Umbilical cord (tissue), 2 donors: ENCODE measurements around the gene VTA1. TPM values are rescaled to one million over a fixed set of nuclear protein-coding genes. Genes with fewer than 3 reads are reported as not detected.
"Not testable (repeated sequence)": the region's sequence is repeated elsewhere in the genome, so short reads cannot be mapped to it uniquely, and the experiment has no call there.

Source experiments
- DNase-seq: peaks from one replicate; pipeline ENCODE4 v3.0.0-alpha.2; 2015; ENCODE audit warnings: low spot score
- total RNA-seq: library from RNA; depleted of rRNA; stranded (reverse); fragments of >200 nt; gene quantifications from one replicate; pipeline ENCODE4 v1.2.3, GENCODE V29; 2014; ENCODE audit warnings: low replicate concordance; ENCODE audit not compliant: insufficient read depth

VTA1 gene
- total RNA-seq, 1 donor from 2014 or later = 35.9 TPM

GRCh38 chr6:142225552-142225951, 78.5 kb downstream of the VTA1 start:
- no peak for DNase-seq

GRCh38 chr6:142226731-142227130, 79.7 kb downstream of the VTA1 start:
- DNase-seq = no peak

- not testable (repeated sequence) for DNase-seq
Observed at GRCh38 chr6:142229518-142230270, 82.6 kb downstream of the VTA1 start.

GRCh38 chr6:142232206-142233044, 85.4 kb downstream of the VTA1 start:
- peak; percentile 47 for DNase-seq

- no peak for DNase-seq
Observed at GRCh38 chr6:142233945-142234682, 87.1 kb downstream of the VTA1 start.

GRCh38 chr6:142235272-142235671, 88.2 kb downstream of the VTA1 start:
- no peak for DNase-seq

- DNase-seq = no peak
Observed at GRCh38 chr6:142235791-142236190, 88.7 kb downstream of the VTA1 start.

GRCh38 chr6:142236691-142237090, 89.6 kb downstream of the VTA1 start:
- peak; percentile 46 for DNase-seq

- peak; percentile 91 for DNase-seq
Observed at GRCh38 chr6:142238881-142239280, 91.8 kb downstream of the VTA1 start.

- DNase-seq = peak; percentile 17
Observed at GRCh38 chr6:142240179-142240578, 93.1 kb downstream of the VTA1 start.

- no peak for DNase-seq
Observed at GRCh38 chr6:142241061-142241460, 94.0 kb downstream of the VTA1 start.

GRCh38 chr6:142242269-142242668, 95.2 kb downstream of the VTA1 start:
- no peak for DNase-seq

GRCh38 chr6:142246960-142247359, 99.9 kb downstream of the VTA1 start:
- no peak for DNase-seq

GRCh38 chr6:142249266-142249665, 102.2 kb downstream of the VTA1 start:
- DNase-seq = no peak

- no peak for DNase-seq
Observed at GRCh38 chr6:142251930-142252445, 104.9 kb downstream of the VTA1 start.

- no peak for DNase-seq
Observed at GRCh38 chr6:142254513-142254912, 107.5 kb downstream of the VTA1 start.

- no peak for DNase-seq
Observed at GRCh38 chr6:142255785-142256184, 108.7 kb downstream of the VTA1 start.

- DNase-seq = no peak
Observed at GRCh38 chr6:142258305-142258704, 111.2 kb downstream of the VTA1 start.

- DNase-seq = no peak
Observed at GRCh38 chr6:142258757-142259156, 111.7 kb downstream of the VTA1 start.

- no peak for DNase-seq
Observed at GRCh38 chr6:142260748-142261147, 113.7 kb downstream of the VTA1 start.

GRCh38 chr6:142262231-142262630, 115.2 kb downstream of the VTA1 start:
- DNase-seq = no peak

- DNase-seq = no peak
Observed at GRCh38 chr6:142265476-142265875, 118.4 kb downstream of the VTA1 start.
